ENCODE results near the gene ITPR1. TPM values are rescaled to one million over a fixed set of nuclear protein-coding genes. Genes with fewer than 3 reads are reported as not detected.

Gene ITPR1
- total RNA-seq, 1 experiment from 2014 or later: 48.5 TPM

- ChIA-PET POLR2A (ENCODE audit: unreplicated experiment) (no interaction called here), CTCF (interaction anchor here (0.7 kb wide), 1 partner anchor 12 kb away, joined by 3 read pairs; no protein-coding TSS in a partner anchor)
- no TSS peak for BruUV-seq (replicated peaks)
- Histone ChIP-seq H2AFZ (ENCODE audit: low read length) (no peak overlapping the region), H4K20me1 (ENCODE audit: low read length) (no peaks in the 10 kb centered on the region), H3K79me2 (ENCODE audit: low read length) (no peaks in the 10 kb centered on the region), H3K4me2 (ENCODE audit: low read length) (no peak overlapping the region), H3K9ac (ENCODE audit: low read length) (no peak overlapping the region), H3F3A (ENCODE audit: low read length, unreplicated experiment) (no peaks in the 10 kb centered on the region), H3K9me3 (ENCODE audit: low read length) (no peaks in the 10 kb centered on the region), H3K4me1 (ENCODE audit: insufficient read depth, low read length) (peaks cover 6% of the 10 kb centered on the region), H3K27me3 (ENCODE audit: low read length) (no peaks in the 10 kb centered on the region), H3K4me3 (ENCODE audit: low read length) (no peak overlapping the region), H3K27ac (ENCODE audit: low read length) (no peak overlapping the region), H3K9me2 (replicated peaks; ENCODE audit: low read length) (no peaks in the 10 kb centered on the region), H3K36me3 (ENCODE audit: low read depth, low read length) (no peaks in the 10 kb centered on the region)
- intact Hi-C loops (cut with micrococcal nuclease): no loop called here
- ATAC-seq (no peak), DNase-seq (no peak)
- TF ChIP-seq CTCF (conservative IDR thresholded peaks at IDR 0.05; ENCODE audit: low read depth, low read length): no peak
- no peak for TF ChIP-seq EZH2phosphoT487 (IDR thresholded peaks at IDR 0.05; ENCODE audit: borderline replicate concordance, low read length)
These were observed 56.7 kb downstream of the ITPR1 start for GRCh38 chr3:4549896-4550295.

- CTCF ChIA-PET: no interaction called here
These were observed 58.0 kb downstream of the ITPR1 start for GRCh38 chr3:4551051-4551711.

More at GRCh38 chr3:4551051-4551711, 58.0 kb downstream of the ITPR1 start:
- TF ChIP-seq CTCF (conservative IDR thresholded peaks at IDR 0.05; ENCODE audit: low read depth, low read length) (no peak), EZH2 (IDR thresholded peaks at IDR 0.05; ENCODE audit: low read length, unreplicated experiment) (no peak), EZH2phosphoT487 (IDR thresholded peaks at IDR 0.05; ENCODE audit: borderline replicate concordance, low read length) (no peak)
- intact Hi-C loops (cut with micrococcal nuclease): no loop called here
- Histone ChIP-seq H3K79me2 (ENCODE audit: low read length) (no peaks in the 10 kb centered on the region), H4K20me1 (ENCODE audit: low read length) (no peaks in the 10 kb centered on the region), H3K4me3 (ENCODE audit: low read length) (no peak overlapping the region), H2AFZ (ENCODE audit: low read length) (no peak overlapping the region), H3K9ac (ENCODE audit: low read length) (no peak overlapping the region), H3K27me3 (ENCODE audit: low read length) (no peaks in the 10 kb centered on the region), H3K4me2 (ENCODE audit: low read length) (no peak overlapping the region), H3K4me1 (ENCODE audit: insufficient read depth, low read length) (peaks cover 6% of the 10 kb centered on the region), H3K9me2 (replicated peaks; ENCODE audit: low read length) (no peaks in the 10 kb centered on the region), H3K36me3 (ENCODE audit: low read depth, low read length) (no peaks in the 10 kb centered on the region), H3F3A (ENCODE audit: low read length, unreplicated experiment) (no peaks in the 10 kb centered on the region), H3K9me3 (ENCODE audit: low read length) (no peaks in the 10 kb centered on the region), H3K27ac (ENCODE audit: low read length) (no peak overlapping the region)
- DNase-seq (no peak), ATAC-seq (no peak)
- POLR2A ChIA-PET (ENCODE audit: unreplicated experiment): no interaction called here
- no TSS peak for BruUV-seq (replicated peaks)
